Renal cortical epithelial cell (primary cell): ENCODE measurements around the gene FAM110A. TPM values are rescaled to one million over a fixed set of nuclear protein-coding genes. Genes with fewer than 3 reads are reported as not detected.
"Not testable (repeated sequence)": the region's sequence is repeated elsewhere in the genome, so short reads cannot be mapped to it uniquely, and the experiment has no call there.

Source experiments
- DNase-seq: peaks from one replicate; pipeline ENCODE4 v3.0.0-alpha.2; 2011; ENCODE audit warnings: low read depth
- total RNA-seq: library from RNA; depleted of rRNA; stranded (reverse); fragments of >200 nt; gene quantifications from 2 replicates; pipeline ENCODE4 v1.2.3, GENCODE V29; 2014

The FAM110A gene
- 3.2 and 3.6 TPM in 2 replicates for total RNA-seq

GRCh38 chr20:833450-834150 is at the start of gene FAM110A:
Gene FAM110A (plus strand): TSS chr20:833715. CDS start chr20:844805, 11,090 bp downstream.
- DNase-seq: peak; percentile 75

DNA sequence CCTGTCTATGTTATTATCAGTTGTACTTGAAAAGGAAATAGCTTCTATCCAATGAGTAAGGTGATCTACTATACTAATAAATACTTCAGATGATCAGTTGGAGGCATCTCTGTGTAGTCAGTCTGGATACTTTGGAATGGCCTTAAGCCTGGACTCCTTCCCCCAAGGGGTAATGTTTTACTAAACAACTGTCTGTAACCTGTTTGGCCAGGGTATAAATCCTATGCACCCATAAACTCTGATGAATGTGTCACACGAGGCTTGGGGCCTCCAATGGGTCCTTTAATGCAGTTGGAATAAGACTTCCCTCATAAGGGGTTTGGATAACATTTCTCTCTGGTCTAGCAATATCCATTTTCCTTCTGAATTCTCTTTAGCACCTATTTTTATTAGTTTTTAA is 45.7 kb upstream of the FAM110A start:
- no peak for DNase-seq

- no peak for DNase-seq
These were observed 42.5 kb upstream of the FAM110A start for GRCh38 chr20:791056-791455.

DNA sequence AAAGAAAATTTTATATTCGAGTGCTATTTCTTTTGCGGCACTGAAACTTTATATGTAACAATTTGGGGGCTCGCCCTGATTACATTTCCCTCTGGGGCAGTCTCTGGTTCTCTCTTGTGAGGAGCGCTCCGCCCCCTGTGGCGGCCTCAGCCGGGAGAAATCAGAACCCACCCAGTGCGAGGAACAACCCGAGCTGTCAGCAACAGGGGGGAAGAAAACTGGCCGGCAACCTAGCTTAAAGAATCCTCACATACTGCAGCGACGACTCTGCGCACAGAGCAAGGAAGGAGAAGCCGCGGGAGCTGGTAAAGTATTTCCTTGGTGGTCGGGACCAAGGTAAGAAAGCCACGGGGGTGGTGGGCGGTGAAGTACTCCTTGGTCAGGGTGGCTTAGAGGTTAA is 41.3 kb upstream of the FAM110A start:
- no peak for DNase-seq

- DNase-seq: no peak
These were observed 36.6 kb upstream of the FAM110A start for GRCh38 chr20:796921-797320.

- not testable (repeated sequence) for DNase-seq
These were observed 34.8 kb upstream of the FAM110A start for GRCh38 chr20:798746-799145.

- DNase-seq: not testable (repeated sequence)
These were observed 33.5 kb upstream of the FAM110A start for GRCh38 chr20:800026-800425.

- no peak for DNase-seq
These were observed 31.8 kb upstream of the FAM110A start for GRCh38 chr20:801678-802077.

GRCh38 chr20:805713-806112 is 27.8 kb upstream of the FAM110A start:
- DNase-seq: peak; percentile 4

DNA sequence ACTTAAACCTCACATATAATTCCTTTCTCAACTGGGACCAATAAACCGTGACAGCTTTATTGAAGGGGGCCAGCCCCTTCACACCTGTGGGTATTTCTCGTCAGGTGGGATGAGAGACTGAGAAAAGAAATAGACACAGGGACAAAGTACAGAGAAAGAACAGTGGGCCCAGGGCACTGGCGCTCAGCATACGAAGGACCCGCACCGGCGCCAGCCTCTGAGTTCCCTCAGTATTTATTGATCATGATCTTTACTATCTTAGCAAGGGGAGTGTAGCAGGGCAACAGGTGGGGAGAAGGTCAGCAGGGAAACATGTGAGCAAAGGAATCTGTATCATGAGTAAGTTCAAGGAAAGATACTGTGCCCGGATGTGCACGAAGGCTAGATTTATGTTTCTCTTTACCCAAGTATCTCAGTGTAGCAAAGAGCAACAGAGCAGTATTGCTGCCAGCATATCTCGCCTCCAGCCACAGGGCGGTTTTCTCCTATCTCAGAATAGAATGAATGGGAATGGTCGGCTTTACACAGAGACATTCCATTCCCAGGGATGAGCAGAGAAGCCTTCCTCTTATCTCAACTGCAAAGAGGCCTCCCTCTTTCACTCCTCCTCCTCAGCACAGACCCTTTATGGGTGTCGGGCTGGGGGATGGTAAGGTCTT is 21.6 kb upstream of the FAM110A start:
- DNase-seq: not testable (repeated sequence)

DNA sequence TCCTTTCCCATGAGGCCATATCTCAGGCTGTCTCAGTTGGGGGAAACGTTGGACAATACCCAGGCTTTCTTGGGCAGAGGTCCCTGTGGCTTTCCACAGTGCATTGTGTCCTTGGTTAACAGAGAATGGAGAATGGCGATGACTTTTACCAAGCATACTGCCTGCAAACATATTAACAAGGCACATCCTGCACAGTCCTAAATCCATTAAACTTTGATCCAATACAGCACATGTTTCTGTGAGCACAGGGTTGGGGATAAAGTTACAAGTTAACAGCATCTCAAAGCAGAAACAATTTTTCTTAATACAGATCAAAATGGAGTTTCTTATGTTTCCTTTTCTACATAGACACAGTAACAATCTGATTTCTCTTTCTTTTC is 21.1 kb upstream of the FAM110A start:
- not testable (repeated sequence) for DNase-seq

DNA sequence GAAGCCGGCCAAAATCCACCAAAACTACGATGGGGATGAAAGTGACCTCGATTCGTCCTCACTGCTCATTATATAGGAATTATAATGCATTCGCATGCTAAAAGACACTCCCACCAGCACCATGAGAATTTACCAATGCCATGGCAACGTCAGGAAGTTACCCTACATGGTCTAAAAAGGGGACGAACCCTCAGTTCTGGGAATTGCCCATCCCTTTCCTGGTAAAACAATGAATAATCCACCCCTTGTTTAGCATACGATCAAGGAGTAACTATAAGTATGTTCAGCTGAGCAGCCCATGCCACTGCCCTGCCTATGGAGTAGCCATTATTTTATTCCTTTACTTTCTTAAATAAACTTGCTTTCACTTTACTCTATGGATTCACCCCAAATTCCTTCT is 20.1 kb upstream of the FAM110A start:
- no peak for DNase-seq

- DNase-seq: no peak
These were observed 18.3 kb upstream of the FAM110A start for GRCh38 chr20:815226-815625.

DNA sequence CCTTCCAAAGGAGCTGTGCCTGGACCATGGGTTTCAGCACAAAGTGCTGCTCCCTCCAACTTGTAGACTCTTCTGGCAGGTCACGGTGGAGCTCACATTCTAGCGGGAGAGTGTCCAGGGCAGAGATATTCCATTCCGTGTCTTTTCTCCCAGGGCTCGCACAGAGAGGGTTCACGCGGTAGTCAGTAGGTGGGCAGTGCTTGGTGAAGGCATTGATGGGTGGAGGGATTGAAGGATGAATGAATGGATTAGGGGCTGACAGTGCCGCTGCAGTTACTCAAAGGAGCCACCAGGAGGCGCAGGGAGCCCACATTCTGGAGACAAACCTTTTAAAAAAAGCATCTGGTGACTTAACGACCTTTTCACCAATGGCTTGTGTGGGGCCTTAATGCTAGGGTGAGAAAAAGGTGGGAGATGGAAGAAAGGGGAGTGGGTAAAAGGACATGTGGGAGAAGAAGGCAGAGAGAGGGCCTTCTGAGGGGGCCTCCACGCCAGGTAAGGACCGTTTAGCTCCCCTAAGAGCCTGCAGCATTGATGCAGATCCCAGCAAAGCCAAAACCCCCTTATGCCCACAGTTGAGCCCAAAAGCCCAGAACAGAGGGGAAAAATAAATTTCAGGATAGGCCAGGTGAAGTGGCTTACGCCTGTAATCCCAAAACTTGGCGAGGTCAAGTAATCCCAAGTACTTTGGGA is 17.5 kb upstream of the FAM110A start:
- DNase-seq: peak; percentile 30

DNA sequence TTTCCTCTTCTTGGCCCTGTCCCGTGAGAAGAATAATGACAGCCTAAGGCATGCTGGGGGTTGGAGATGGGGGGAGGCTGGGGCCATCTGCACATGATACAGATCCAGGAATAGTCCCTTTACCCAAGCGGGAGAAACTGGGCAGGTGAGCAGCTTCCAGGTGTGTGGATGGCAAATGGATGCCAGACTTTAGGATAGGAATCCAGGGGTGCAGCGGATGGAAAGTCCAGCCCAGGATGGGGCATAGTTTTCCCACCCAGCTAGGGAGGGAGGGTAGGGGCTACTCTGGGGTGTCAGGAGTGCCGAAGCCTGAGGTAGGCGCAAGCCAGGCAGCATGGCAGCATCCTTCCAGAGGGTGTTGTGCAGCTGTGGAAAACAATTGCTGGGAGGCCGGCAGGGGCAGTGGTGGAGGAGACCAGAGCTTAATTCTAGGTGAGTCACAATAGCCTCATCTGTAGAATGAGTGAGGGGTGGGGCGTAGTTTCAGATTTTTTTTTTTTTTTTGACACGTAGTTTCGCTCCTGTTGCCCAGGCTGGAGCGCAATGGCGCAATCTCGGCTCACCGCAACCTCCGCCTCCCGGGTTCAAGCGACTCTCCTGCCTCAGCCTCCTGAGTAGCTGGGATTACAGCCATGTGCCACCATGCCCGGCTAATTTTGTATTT is 15.4 kb upstream of the FAM110A start:
- DNase-seq: no peak

- no peak for DNase-seq
These were observed 13.7 kb upstream of the FAM110A start for GRCh38 chr20:819680-820322.

DNA sequence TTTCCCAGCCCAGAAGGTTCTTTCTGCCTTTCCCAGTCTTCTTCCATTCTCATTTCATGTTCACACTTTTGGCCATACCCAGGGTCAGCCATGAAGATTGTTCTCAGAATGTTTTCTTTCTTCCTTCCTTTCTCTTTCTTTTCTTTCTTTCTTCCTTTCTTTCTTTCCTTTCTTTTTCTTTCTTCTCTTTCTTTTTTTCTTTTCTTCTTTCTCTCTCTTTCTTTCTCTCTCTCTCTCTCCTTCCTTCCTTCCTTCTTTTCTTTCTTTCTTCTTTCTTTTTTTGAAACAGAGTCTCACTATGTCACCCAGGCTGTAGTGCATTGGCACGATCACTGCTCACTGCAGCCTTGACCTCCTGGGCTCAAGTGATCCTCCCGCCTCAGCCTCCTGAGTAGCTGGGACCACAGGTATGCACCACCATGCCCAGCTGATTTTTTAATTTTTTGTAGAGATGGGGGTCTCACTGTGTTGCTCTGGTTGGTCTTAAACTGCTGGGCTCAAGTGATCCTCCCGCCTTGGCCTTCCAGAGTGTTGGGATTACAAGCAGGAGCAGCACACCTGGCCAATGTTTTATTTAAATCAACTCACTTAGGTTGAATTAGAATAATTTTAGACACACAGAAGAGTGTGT is 13.1 kb upstream of the FAM110A start:
- DNase-seq: no peak

DNA sequence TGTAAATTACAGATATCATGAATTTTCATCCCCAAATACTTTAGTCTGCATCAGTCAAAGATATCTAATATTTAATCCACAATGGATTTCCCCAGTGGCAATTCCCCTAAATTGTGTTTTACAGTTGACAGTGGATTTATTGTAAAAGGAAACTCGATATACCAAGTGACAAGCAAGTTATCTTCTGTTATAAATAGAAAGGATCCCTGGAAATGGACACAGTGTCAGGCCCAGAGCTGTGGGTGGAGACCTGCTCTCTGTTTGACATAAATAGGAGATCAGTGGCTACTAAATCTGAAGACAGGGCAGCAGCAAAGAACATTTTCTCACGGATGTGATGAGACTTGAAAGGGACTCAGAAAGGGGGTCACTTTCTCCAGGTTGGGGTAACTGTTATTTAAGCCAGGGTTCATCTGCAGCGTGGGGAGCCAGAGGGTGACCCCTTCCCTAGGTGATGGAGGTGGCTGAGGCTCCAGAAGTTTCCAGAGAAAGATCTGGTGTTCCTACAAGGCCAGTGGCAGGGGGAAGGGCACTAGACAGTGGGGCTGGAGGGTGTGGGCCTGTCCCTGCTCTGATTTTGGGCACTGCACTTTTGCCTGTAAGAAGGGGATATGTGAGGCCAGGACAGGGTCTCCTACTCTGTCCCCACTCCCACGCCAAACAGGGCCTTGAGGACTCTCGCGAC is 12.3 kb upstream of the FAM110A start:
- DNase-seq: no peak

DNA sequence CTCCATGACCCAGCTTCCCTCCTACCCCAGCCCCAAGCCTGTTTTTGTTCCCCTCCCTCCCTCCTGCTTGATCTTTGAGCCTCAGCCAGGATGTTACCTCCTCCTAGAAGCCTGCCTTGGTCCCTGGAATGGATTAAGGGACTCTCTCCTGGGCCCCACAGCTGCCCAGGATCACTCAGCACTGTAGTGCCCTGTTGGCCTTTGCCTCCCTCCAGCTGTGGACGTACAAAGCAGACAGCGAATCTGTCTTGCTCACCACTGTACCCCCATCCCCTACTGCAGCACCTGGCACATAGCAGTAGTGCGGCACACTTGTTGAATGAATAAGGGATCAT is 11.8 kb upstream of the FAM110A start:
- no peak for DNase-seq

DNA sequence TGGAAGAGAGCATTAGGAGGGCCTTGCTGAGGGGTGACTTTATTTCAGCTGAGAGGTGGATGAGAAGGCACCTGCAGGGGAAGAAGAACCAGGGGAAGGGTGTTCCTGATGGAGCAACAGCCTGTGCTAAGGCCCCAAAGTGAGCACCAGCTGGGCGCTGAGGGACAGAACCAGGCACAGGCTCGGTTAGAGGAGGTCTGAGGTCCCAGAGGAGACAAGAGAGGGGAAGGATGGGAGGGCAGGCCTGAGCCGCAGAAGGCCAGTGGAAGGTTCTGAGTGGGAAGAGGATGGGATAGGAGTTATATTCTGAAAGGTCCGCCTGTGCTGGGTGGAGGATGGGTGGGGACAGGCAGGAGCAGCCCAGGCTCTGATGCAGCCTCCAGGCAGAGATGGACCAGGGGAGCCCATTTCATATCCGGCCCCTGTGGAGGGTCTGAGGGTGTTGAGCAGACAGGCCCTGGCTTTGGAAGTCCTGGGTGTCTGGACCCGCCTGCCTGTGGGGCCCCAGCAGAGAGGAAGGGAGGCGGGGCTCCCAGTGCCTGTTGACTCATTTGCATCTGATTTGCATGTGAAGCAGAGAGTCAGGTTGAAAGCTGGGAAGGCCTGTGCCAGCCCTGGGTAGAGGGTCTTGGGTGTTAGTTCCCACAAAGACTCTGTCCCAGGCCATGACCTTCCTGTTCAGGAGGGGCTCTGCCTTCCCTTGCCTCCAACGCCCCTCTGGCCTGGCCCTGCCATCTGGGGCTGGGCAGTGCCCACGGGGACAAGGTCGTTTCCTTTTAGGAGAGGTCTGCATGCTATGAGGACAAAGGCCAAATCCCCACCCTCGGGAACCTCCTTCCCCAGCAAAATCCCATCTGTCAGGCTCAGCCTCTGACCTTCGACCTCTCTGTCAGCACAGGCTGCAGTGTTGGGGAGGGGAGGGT is 10.6 kb upstream of the FAM110A start:
- no peak for DNase-seq
